ENCODE measurements around the gene COL4A2. TPM values are rescaled to one million over a fixed set of nuclear protein-coding genes. Genes with fewer than 3 reads are reported as not detected.

Gene COL4A2
- total RNA-seq, 1 donor from 2014 or later, result 180 TPM

- Histone ChIP-seq H3K27me3 (no peaks in the 10 kb centered on the region), H3K27ac (no peak overlapping the region), H3K36me3 (peaks cover 0 to 33% of the 10 kb centered on the region in 2 donors), H3K4me1 (no peaks in the 10 kb centered on the region), H3K9me3 (no peaks in the 10 kb centered on the region), H3K4me3 (no peak overlapping the region)
- no peak for DNase-seq (ENCODE audit: extremely low spot score in 2 of 2)
- TF ChIP-seq CTCF (IDR thresholded peaks at IDR 0.05) (no peak), POLR2A (IDR thresholded peaks at IDR 0.05) (no peak), POLR2AphosphoS5 (IDR thresholded peaks at IDR 0.05; ENCODE audit: insufficient read depth in 1 of 2, low read depth in 1 of 2) (no peak)
- intact Hi-C loops (cut with DNase I), result no loop called here
These were observed 140.7 kb downstream of the COL4A2 start for GRCh38 chr13:110447801-110448200.

DNA sequence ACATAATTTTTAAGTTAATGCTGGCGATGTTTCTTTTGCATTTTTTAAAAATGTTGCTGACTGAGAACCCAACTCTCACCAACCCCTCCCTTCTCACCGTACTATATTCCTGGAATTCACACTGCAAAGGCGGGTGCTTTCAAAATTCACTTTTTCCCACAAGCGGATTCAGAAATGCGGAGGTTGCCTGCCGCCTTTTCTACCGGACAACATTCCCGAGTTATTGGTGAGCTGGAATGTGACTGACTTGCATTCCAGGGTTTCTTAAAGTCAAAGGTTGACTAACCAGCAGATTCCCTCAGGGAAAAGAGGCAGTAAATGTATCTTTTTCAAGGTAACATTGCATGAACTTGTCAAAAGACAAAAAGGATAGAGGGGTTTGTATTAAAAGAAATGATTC, 141.1 kb downstream of the COL4A2 start:
- no peaks in the 10 kb centered on the region for H3K27me3 ChIP-seq
- TF ChIP-seq POLR2A (IDR thresholded peaks at IDR 0.05) (no peak), POLR2AphosphoS5 (IDR thresholded peaks at IDR 0.05; ENCODE audit: insufficient read depth in 1 of 2, low read depth in 1 of 2) (no peak), CTCF (IDR thresholded peaks at IDR 0.05) (no peak)
- peaks cover 0 to 33% of the 10 kb centered on the region in 2 donors for H3K36me3 ChIP-seq
- H3K9me3 ChIP-seq, result no peaks in the 10 kb centered on the region
- H3K27ac ChIP-seq, result no peak overlapping the region
- no peak overlapping the region for H3K4me3 ChIP-seq
- H3K4me1 ChIP-seq, result no peaks in the 10 kb centered on the region
- intact Hi-C loops (cut with DNase I), result no loop called here
- no peak for DNase-seq (ENCODE audit: extremely low spot score in 2 of 2)

DNA sequence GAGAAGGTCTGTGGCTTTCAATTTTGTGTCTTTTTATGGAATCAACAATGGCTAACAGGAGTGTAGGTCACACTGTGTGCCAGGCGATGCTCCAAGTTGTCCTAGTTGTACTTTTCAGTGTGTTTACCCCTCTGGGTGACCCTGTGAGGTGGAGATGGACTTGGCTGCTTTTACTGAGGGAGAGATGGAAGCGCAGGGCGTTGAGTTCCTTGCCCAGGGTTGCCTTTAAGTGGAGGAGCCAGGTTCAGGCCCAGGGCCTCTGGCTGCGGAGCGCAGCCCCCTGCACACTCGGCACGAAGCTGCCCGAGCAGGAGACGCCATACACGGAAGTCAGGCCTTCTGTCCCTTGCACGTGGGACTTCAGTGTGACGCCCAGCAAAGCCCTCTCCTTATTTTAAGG, 141.6 kb downstream of the COL4A2 start:
- Histone ChIP-seq H3K4me1 (no peaks in the 10 kb centered on the region), H3K27ac (no peak overlapping the region), H3K27me3 (no peaks in the 10 kb centered on the region), H3K9me3 (no peaks in the 10 kb centered on the region), H3K36me3 (peaks cover 0 to 33% of the 10 kb centered on the region in 2 donors), H3K4me3 (no peak overlapping the region)
- no peak for DNase-seq (ENCODE audit: extremely low spot score in 2 of 2)
- TF ChIP-seq CTCF (IDR thresholded peaks at IDR 0.05) (no peak), POLR2AphosphoS5 (IDR thresholded peaks at IDR 0.05; ENCODE audit: insufficient read depth in 1 of 2, low read depth in 1 of 2) (no peak), POLR2A (IDR thresholded peaks at IDR 0.05) (no peak)
- intact Hi-C loops (cut with DNase I), result no loop called here

DNA sequence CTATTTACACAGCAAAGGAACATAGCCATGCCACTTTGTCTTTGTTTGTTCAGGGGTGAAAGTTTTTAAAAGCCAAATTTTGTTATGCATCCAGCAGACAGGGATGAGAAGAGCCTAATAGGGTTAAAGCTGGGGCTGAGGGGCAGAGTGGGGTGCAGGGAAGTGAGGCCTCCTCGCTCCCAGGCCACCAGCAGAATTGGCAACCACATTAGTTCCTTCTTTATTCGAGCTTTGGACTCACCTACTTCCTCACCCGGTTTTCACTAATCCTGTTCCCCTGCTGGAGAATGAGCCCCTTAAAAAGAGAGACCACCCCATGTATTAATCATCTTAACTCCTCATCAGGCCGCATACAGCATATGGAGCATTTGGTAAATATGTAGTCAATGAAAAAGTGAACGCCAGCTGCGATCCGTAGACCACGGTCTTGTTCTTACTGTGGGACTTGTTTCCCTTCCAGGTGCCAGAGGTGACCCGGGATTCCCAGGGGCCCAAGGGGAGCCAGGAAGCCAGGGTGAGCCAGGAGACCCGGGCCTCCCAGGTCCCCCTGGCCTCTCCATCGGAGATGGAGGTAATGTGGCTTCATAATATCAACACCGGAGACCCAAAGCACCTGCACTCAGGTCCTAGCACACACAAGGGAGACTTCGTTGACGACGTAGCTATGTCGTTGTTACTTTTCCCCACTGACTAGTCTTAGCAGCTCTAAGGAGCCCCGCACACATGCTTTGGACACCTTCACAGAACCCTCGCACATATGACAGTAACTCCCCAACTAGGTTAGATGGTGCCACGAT, 142.3 kb downstream of the COL4A2 start:
- no peaks in the 10 kb centered on the region for H3K9me3 ChIP-seq
- no peaks in the 10 kb centered on the region for H3K4me1 ChIP-seq
- peaks cover 0 to 33% of the 10 kb centered on the region in 2 donors for H3K36me3 ChIP-seq
- no peak for TF ChIP-seq POLR2A (IDR thresholded peaks at IDR 0.05)
- TF ChIP-seq CTCF (IDR thresholded peaks at IDR 0.05), result no peak
- TF ChIP-seq POLR2AphosphoS5 (IDR thresholded peaks at IDR 0.05; ENCODE audit: insufficient read depth in 1 of 2, low read depth in 1 of 2), result no peak
- H3K27me3 ChIP-seq, result no peaks in the 10 kb centered on the region
- no peak overlapping the region for H3K27ac ChIP-seq
- no peak for DNase-seq (ENCODE audit: extremely low spot score in 2 of 2)
- no peak overlapping the region for H3K4me3 ChIP-seq
- intact Hi-C loops (cut with DNase I), result no loop called here

Data from vagina (tissue), 2 donors.